Activated naive CD8-positive, alpha-beta T cell treated with anti-CD3 and anti-CD28 coated beads, Interleukin-2, amount 10 ng/mL, durations not matched to agents 7 days and 5 days (primary cell): ENCODE data around the gene DPPA3. TPM values are rescaled to one million over a fixed set of nuclear protein-coding genes. Genes with fewer than 3 reads are reported as not detected.
"Not testable (repeated sequence)": the region's sequence is repeated elsewhere in the genome, so short reads cannot be mapped to it uniquely, and the experiment has no call there.

Experiments
- ATAC-seq: fragments of 150-1000 bp; cut with Tn5 transposase; one replicate; pipeline ENCODE4 v1.10.0; 2021; ENCODE audit warnings: low read depth, moderate library complexity
- POLR2A ChIA-PET: fragments of 350-600 bp; sonication (Branson Sonifier 250); formaldehyde crosslinking; loops from one replicate; lab custom pipeline; 2021; ENCODE audit warnings: antibody characterized with exemption; lab: Charles Lee
- DNase-seq: peaks from one replicate; pipeline ENCODE4 v3.0.0; 2021
- H3K27ac Mint-ChIP-seq: one replicate; pipeline ENCODE4 v1.8.0; 2022; ENCODE audit warnings: mild to moderate bottlenecking, mixed read lengths
- H3K27me3 Mint-ChIP-seq: one replicate; pipeline ENCODE4 v1.8.0; 2022; ENCODE audit warnings: mild to moderate bottlenecking, moderate library complexity, mixed read lengths
- H3K36me3 Mint-ChIP-seq: one replicate; pipeline ENCODE4 v1.8.0; 2021; ENCODE audit warnings: mild to moderate bottlenecking, mixed read lengths
- H3K4me1 Mint-ChIP-seq: one replicate; pipeline ENCODE4 v1.8.0; 2021; ENCODE audit warnings: mixed read lengths
- H3K4me3 Mint-ChIP-seq: one replicate; pipeline ENCODE4 v1.8.0; 2022; ENCODE audit warnings: mild to moderate bottlenecking, moderate library complexity, mixed read lengths
- H3K9me3 Mint-ChIP-seq: one replicate; pipeline ENCODE4 v1.8.0; 2021; ENCODE audit warnings: mixed read lengths
- total RNA-seq, 2 experiments: library from RNA; stranded (reverse); gene quantifications; one replicate each; pipeline ENCODE4 v1.2.3, GENCODE V29; 2021

The DPPA3 gene
- total RNA-seq, result not detected

GRCh38 chr12:7711133-7711532 lies at the start of gene DPPA3:
Gene DPPA3, plus strand, starts transcription at chr12:7711433. Its CDS starts 138 bp downstream, at chr12:7711571.
- ATAC-seq (no peak), DNase-seq (no peak)
- no peaks in the 10 kb centered on the region for H3K4me1 Mint-ChIP-seq
- H3K4me3 Mint-ChIP-seq, result no peak within 1 kb of the TSS
- H3K9me3 Mint-ChIP-seq, result no peaks in the 10 kb centered on the region
- H3K27me3 Mint-ChIP-seq, result peaks cover 4% of the 10 kb centered on the region
- POLR2A ChIA-PET, result interaction anchor here (0.6 kb wide), 1 partner anchor 26 kb away, joined by 4 read pairs; no protein-coding TSS in a partner anchor
- H3K36me3 Mint-ChIP-seq, result no peaks in the 10 kb centered on the region
- H3K27ac Mint-ChIP-seq, result no peak within 1 kb of the TSS

DNA sequence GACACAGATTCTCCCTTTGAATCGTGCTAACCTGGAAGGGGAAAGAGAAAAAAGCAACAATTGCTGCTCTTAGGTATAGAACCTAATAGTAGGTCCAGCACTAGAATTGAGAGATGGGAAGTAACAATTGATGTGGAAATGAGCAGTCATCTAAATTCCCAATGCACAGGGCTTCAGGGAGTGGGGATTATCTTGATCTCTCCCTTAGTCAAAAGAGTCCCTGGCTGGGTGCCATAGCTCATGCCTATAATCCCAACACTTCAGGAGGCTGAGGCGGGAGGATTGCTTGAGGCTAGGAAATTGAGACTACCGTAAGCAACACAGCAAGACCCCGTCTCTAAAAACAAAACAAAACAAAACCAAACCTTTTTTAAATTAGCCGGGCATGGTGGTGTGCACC lies 49.5 kb upstream of the DPPA3 start:
- no peaks in the 10 kb centered on the region for H3K9me3 Mint-ChIP-seq
- POLR2A ChIA-PET, result no interaction called here
- H3K4me3 Mint-ChIP-seq, result no peak overlapping the region
- H3K4me1 Mint-ChIP-seq, result no peaks in the 10 kb centered on the region
- no peak overlapping the region for H3K27ac Mint-ChIP-seq
- ATAC-seq (no peak), DNase-seq (no peak)
- H3K36me3 Mint-ChIP-seq, result no peaks in the 10 kb centered on the region
- peaks cover 5% of the 10 kb centered on the region for H3K27me3 Mint-ChIP-seq

DNA sequence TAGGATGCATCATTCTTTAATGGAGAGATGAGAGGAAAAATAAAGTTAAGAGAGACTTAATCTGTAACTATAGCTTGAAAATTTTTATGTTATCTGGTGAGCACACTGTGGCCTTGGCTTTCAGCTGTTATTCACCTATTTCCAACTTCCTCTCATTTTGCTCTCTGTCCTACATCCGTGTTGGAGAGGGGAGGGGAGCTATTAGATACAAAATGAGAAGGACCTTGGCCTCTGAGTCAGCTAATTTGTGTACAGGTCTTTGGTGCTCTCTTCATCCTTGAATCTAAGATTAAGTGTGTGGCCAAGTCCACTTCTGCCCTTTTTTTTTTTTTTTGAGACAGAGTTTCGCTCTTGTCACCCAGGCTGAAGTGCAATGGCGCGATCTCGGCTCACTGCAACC lies 44.6 kb upstream of the DPPA3 start:
- Mint-ChIP-seq H3K27ac (no peak overlapping the region), H3K4me1 (no peaks in the 10 kb centered on the region), H3K27me3 (peaks cover 2% of the 10 kb centered on the region), H3K4me3 (no peak overlapping the region), H3K9me3 (no peaks in the 10 kb centered on the region), H3K36me3 (no peaks in the 10 kb centered on the region)
- DNase-seq, result no peak
- no peak for ATAC-seq
- POLR2A ChIA-PET, result no interaction called here

- no peaks in the 10 kb centered on the region for H3K9me3 Mint-ChIP-seq
- POLR2A ChIA-PET, result no interaction called here
These were observed 44.1 kb upstream of the DPPA3 start for GRCh38 chr12:7667125-7667524.

GRCh38 chr12:7668171-7668570 lies 43.1 kb upstream of the DPPA3 start:
- Mint-ChIP-seq H3K36me3 (no peaks in the 10 kb centered on the region), H3K4me3 (no peak overlapping the region), H3K27me3 (peaks cover 2% of the 10 kb centered on the region), H3K27ac (no peak overlapping the region), H3K4me1 (no peaks in the 10 kb centered on the region), H3K9me3 (no peaks in the 10 kb centered on the region)
- no peak for DNase-seq
- no peak for ATAC-seq
- POLR2A ChIA-PET, result no interaction called here

More at GRCh38 chr12:7667125-7667524, 44.1 kb upstream of the DPPA3 start:
- ATAC-seq (no peak), DNase-seq (no peak)
- Mint-ChIP-seq H3K4me1 (no peaks in the 10 kb centered on the region), H3K4me3 (no peak overlapping the region), H3K27me3 (peaks cover 2% of the 10 kb centered on the region), H3K36me3 (no peaks in the 10 kb centered on the region), H3K27ac (no peak overlapping the region)

GRCh38 chr12:7675455-7675854 lies 35.8 kb upstream of the DPPA3 start:
- H3K4me1 Mint-ChIP-seq, H3K4me3 Mint-ChIP-seq, H3K27ac Mint-ChIP-seq, ATAC-seq, H3K9me3 Mint-ChIP-seq, H3K27me3 Mint-ChIP-seq, POLR2A ChIA-PET, H3K36me3 Mint-ChIP-seq, DNase-seq: not testable (repeated sequence)

DNA sequence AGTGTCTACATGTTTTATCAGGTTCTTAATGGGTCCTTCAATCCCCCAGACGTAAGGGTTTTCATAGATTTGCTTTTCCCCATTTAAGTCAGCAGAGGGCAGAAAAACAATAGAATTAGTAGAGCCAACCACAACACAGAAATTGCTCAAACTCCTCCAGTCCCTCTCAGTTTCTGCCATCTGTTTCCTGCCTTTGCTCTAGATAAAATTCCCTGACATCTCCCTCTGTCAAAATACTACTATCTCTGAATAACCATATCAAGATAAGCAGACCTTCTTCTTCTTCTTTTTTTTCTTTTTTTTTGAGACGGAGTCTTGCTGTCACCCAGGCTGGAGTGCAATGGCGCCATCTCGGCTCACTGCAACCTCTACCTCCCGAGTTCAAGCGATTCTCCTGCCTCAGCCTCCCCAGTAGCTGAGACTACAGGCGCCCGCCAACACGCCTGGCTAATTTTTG lies 33.8 kb upstream of the DPPA3 start:
- H3K4me3 Mint-ChIP-seq, result peak overlapping the region; percentile 71
- peak overlapping the region; percentile 46 for H3K27ac Mint-ChIP-seq
- H3K27me3 Mint-ChIP-seq, POLR2A ChIA-PET, H3K36me3 Mint-ChIP-seq, H3K4me1 Mint-ChIP-seq, H3K9me3 Mint-ChIP-seq, DNase-seq: not testable (repeated sequence)
- ATAC-seq, result peak; percentile 56

DNA sequence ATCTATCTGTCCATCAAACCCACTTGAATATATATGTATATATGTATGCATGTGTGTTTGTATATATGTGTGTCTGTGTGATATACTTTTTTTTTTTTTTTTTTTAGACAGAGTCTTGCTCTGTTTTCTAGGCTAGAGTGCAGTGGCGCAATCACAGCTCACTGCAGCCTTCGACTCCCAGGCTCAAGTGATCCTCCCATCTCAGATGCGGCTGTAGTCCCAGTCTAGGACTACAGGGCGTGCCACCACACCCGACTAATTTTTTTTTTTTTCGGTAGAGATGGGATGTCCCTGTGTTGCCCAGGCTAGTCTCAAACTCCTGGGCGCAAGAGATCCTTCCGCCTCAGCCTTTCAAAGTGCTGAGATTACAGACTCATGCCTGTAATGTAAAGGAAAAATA lies 32.5 kb upstream of the DPPA3 start:
- Mint-ChIP-seq H3K27ac (no peak overlapping the region), H3K9me3 (no peaks in the 10 kb centered on the region), H3K4me1 (peaks cover 2% of the 10 kb centered on the region), H3K27me3 (peaks cover 6% of the 10 kb centered on the region), H3K36me3 (no peaks in the 10 kb centered on the region), H3K4me3 (no peak overlapping the region)
- DNase-seq (no peak), ATAC-seq (no peak)
- POLR2A ChIA-PET, result no interaction called here

DNA sequence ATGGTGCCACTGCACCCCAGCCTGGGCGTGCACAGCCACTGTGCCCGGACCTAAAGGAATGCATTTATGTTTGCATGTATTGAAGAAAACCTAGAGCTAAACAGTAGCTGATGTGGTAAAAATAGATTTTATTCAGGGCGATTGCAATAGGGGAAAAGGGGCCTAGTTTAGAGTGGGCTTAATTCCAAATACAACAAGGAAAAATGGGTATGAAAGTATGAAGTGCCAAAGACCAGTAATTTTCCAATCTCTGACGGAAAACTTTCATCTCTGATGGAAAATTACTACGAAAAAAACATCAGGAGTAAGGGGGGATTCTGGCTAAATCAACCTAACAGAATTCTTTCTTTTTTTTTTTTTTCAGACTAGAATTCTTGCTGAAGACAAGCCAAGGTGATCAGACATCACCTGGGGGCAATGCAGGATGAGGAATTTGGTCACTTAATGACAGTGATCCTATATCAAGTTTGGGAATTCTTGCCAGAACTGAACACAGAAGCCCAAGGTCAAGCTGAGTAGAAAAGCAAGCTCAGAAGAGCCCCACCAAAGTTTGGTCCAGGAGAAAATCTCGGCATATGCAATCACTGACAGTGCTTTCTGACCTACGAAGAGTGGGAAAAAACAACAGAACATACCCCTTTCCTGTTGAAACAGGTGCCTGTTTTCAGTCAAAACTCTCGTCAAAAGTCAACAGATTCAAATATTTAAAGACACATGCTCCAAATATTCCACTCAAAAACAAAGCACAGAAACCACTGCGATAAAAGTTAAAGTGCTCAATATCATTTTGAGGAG lies 31.8 kb upstream of the DPPA3 start:
- POLR2A ChIA-PET, result no interaction called here
- Mint-ChIP-seq H3K9me3 (no peaks in the 10 kb centered on the region), H3K4me1 (peaks cover 2% of the 10 kb centered on the region), H3K27ac (no peak overlapping the region), H3K36me3 (no peaks in the 10 kb centered on the region), H3K4me3 (no peak overlapping the region), H3K27me3 (peaks cover 8% of the 10 kb centered on the region)
- ATAC-seq, result no peak
- no peak for DNase-seq

DNA sequence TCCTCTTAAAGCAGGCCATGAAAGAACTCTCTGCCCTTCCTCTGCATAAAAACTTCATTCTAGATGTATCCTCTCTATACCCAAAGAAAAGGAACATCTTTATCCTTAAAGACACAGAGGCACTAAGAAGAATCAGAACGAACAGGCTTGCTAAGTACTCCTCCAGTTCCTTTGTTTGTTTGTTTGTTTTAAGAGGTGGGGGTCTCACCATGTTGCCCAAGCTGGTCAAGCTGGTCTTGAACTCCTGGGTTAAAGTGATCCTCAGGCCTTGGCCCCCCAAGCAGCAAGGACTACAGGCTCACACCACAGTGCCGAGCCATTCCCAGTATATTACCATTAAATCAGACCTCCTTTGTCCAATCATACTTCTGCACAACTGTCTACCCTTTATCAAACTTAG lies 29.7 kb upstream of the DPPA3 start:
- DNase-seq (no peak), ATAC-seq (no peak)
- H3K9me3 Mint-ChIP-seq, result peaks cover 1% of the 10 kb centered on the region
- POLR2A ChIA-PET, result no interaction called here
- H3K4me3 Mint-ChIP-seq, result no peak overlapping the region
- H3K4me1 Mint-ChIP-seq, result peaks cover 2% of the 10 kb centered on the region
- no peaks in the 10 kb centered on the region for H3K36me3 Mint-ChIP-seq
- no peak overlapping the region for H3K27ac Mint-ChIP-seq
- H3K27me3 Mint-ChIP-seq, result peaks cover 3% of the 10 kb centered on the region

GRCh38 chr12:7693793-7694192 lies 17.4 kb upstream of the DPPA3 start:
- POLR2A ChIA-PET, result no interaction called here
- no peak overlapping the region for H3K27ac Mint-ChIP-seq

GRCh38 chr12:7694556-7695236 lies 16.5 kb upstream of the DPPA3 start:
- H3K27me3 Mint-ChIP-seq, result peaks cover 14% of the 10 kb centered on the region
- no peak overlapping the region for H3K4me3 Mint-ChIP-seq
- no peaks in the 10 kb centered on the region for H3K36me3 Mint-ChIP-seq
- DNase-seq (no peak), ATAC-seq (no peak)
- H3K4me1 Mint-ChIP-seq, result peaks cover 1% of the 10 kb centered on the region
- POLR2A ChIA-PET, result no interaction called here
- no peaks in the 10 kb centered on the region for H3K9me3 Mint-ChIP-seq
- no peak overlapping the region for H3K27ac Mint-ChIP-seq

More at GRCh38 chr12:7693793-7694192, 17.4 kb upstream of the DPPA3 start:
- peaks cover 1% of the 10 kb centered on the region for H3K4me1 Mint-ChIP-seq
- H3K4me3 Mint-ChIP-seq, result no peak overlapping the region
- peaks cover 14% of the 10 kb centered on the region for H3K27me3 Mint-ChIP-seq
- ATAC-seq (no peak), DNase-seq (no peak)
- H3K36me3 Mint-ChIP-seq, result no peaks in the 10 kb centered on the region
- H3K9me3 Mint-ChIP-seq, result no peaks in the 10 kb centered on the region

- peaks cover 14% of the 10 kb centered on the region for H3K27me3 Mint-ChIP-seq
- H3K4me1 Mint-ChIP-seq, result peaks cover 1% of the 10 kb centered on the region
- no peaks in the 10 kb centered on the region for H3K36me3 Mint-ChIP-seq
- no peaks in the 10 kb centered on the region for H3K9me3 Mint-ChIP-seq
- POLR2A ChIA-PET, result interaction anchor here (0.6 kb wide), 1 partner anchor 25 kb away, joined by 3 read pairs; no protein-coding TSS in a partner anchor
- H3K27ac Mint-ChIP-seq, result no peak overlapping the region
- H3K4me3 Mint-ChIP-seq, result no peak overlapping the region
- no peak for ATAC-seq
- no peak for DNase-seq
These were observed 16.0 kb upstream of the DPPA3 start for GRCh38 chr12:7695237-7695560.
